Measurements from ENCODE around the gene DACT1. TPM values are rescaled to one million over a fixed set of nuclear protein-coding genes. Genes with fewer than 3 reads are reported as not detected.
A peak's percentile ranks its signal among the peaks of the same experiment; 100 is the strongest.

DACT1 gene
- total and polyA plus RNA-seq, 8 donors: 0.69 to 7.5 (median 1.1) TPM

DNA sequence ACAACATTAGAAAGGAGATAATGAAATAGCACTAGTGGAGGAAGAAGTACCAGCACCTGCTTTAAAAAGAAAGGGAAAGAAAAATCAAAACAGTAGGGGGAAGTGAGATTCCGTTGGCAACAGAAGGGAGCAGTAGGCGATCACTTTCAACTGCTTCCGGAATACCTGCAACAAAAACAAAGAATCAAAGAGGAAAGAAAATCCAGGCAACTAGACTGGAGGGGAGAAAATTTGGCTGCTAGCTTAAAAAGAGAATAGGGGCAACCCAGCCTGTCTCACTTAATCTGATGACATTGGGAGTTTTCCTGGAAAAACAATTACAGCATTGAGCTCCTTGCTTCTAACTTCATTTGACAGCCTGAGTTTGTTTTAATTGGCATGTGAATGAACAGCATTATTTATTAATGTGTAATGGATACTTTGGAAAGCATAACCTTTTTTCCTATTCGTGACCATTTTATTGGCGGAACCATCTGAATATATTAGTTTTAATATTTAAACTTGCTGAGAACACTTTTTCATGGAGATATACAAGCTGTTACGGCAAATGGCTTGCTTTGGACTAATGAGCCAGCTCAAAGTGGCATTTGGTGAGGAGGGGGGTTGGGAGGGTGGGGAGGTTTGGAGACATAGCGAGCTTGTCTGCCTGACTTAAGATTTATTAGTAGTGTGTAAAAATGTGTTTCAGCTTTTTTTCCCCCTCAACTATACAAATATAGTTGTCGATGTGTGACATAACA is 2.5 kb upstream of the DACT1 start:
- H3K36me3 ChIP-seq: no peaks in the 10 kb centered on the region
- TF ChIP-seq CTCF (IDR thresholded peaks at IDR 0.05): no peak
- H3K9me3 ChIP-seq: no peaks in the 10 kb centered on the region
- ATAC-seq (peak in 1 of 4 donors; percentile 4), DNase-seq (no peak), FAIRE-seq (no peak)
- intact Hi-C loops (cut with DNase I): no loop called here
- H3K27me3 ChIP-seq: peaks cover 0 to 2% (median 0%) of the 10 kb centered on the region in 4 donors
- peak overlapping the region in 2 of 4 donors; percentile 27 to 55 for H3K27ac ChIP-seq
- H3K4me3 ChIP-seq: peak overlapping the region in 1 of 4 donors; percentile 1
- WGBS, 2 donors: 26 to 37% methylated on average over 8 of the region's 8 CpGs
- H3K4me1 ChIP-seq: peaks cover 7 to 16% (median 14%) of the 10 kb centered on the region in 3 donors

- 46 to 56% methylated on average over 4 of the region's 4 CpGs for WGBS, 2 donors
Measured at GRCh38 chr14:58636129-58636528, 1.6 kb upstream of the DACT1 start.

DNA sequence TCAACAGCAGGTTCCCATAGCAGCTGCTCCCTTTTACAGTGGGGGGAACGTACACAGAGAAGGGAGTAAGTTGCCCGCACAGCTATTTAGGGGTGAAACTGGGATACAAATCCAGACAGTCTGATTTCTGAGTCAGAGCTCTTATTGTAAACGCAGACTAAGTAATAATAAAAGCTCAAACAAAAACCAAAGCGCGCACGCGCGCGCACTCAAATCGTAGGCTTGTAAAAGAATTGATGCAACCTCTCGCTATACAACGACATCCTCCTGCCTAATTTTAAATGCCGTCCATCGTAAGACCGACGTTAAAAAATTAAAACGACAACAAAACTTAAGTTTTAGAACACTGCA is 747 bp upstream of the DACT1 start:
- Histone ChIP-seq H3K4me3 (peak overlapping the region; percentile 20 to 81 (median 55)), H3K4me1 (peaks cover 7 to 16% (median 14%) of the 10 kb centered on the region in 3 donors), H3K27ac (peak overlapping the region in 1 of 4 donors; percentile 58), H3K27me3 (no peaks in the 10 kb centered on the region), H3K9me3 (no peaks in the 10 kb centered on the region), H3K36me3 (no peaks in the 10 kb centered on the region)
- ATAC-seq: peak in 1 of 4 donors; percentile 4
- DNase-seq: no peak
- WGBS, 2 donors: 25 to 27% methylated on average over 17 of the region's 17 CpGs
- no peak for TF ChIP-seq CTCF (IDR thresholded peaks at IDR 0.05)
- no peak for FAIRE-seq
- intact Hi-C loops (cut with DNase I): no loop called here

More at GRCh38 chr14:58636129-58636528, 1.6 kb upstream of the DACT1 start:
- Histone ChIP-seq H3K4me3 (no peak overlapping the region), H3K27ac (no peak overlapping the region), H3K36me3 (no peaks in the 10 kb centered on the region), H3K27me3 (no peaks in the 10 kb centered on the region), H3K4me1 (peaks cover 7 to 16% (median 14%) of the 10 kb centered on the region in 3 donors), H3K9me3 (no peaks in the 10 kb centered on the region)
- intact Hi-C loops (cut with DNase I): no loop called here
- ATAC-seq (no peak), DNase-seq (no peak), FAIRE-seq (no peak)
- TF ChIP-seq CTCF (IDR thresholded peaks at IDR 0.05): no peak

DNA sequence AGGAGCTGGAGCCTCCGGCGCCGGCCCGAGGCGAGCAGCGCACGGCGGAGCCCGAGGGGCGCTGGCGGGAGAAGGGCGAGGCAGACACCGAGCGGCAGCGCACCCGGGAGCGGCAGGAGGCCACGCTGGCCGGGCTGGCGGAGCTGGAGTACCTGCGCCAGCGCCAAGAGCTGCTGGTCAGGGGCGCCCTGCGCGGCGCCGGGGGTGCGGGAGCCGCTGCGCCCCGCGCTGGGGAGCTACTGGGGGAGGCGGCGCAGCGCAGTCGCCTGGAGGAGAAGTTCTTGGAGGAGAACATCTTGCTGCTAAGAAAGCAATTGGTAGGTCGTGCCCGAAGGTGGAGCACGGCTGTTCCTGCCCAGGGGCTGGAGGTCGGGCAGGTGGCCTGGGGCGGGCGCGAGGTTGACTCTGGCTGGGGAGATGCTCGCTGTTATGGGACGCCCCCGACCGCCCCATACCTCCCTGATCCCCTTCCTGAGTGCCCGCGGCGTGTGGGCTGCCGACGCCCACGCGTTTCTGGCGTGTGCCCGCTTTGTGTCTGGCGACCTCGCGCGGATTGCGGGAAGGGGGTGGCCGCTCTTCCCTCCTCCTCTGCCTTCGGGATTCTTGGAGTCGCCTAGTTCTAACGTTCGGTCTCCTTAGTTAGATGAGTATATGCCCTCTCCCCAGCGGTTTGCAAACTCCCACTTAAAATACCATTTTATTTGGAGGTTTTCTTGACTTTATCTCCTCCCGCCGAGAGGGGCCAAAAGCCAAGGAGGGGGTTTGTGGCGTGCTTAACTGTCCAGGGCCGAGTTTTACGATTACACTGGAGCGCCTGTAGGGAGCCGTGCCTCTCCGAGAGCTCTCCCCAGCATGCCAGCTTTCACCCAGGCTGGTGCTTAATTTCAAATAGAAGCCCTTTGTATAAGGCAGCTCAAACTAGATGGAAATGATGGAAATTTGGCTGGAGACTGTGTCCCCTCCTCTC is 752 bp downstream of the DACT1 start:
- no peaks in the 10 kb centered on the region for H3K9me3 ChIP-seq
- 1% methylated on average over 73 to 75 of the region's 75 CpGs for WGBS, 2 donors
- DNase-seq: peak in 5 of 6 donors; percentile 6 to 78 (median 17)
- peak overlapping the region in 3 of 4 donors; percentile 46 to 69 (median 58) for H3K27ac ChIP-seq
- peaks cover 7 to 16% (median 14%) of the 10 kb centered on the region in 3 donors for H3K4me1 ChIP-seq
- peak; percentile 27 to 65 (median 46) for ATAC-seq
- no peak for FAIRE-seq
- TF ChIP-seq CTCF (IDR thresholded peaks at IDR 0.05): no peak
- intact Hi-C loops (cut with DNase I): no loop called here
- H3K36me3 ChIP-seq: no peaks in the 10 kb centered on the region
- peaks cover 0 to 6% (median 0%) of the 10 kb centered on the region in 4 donors for H3K27me3 ChIP-seq
- H3K4me3 ChIP-seq: peak overlapping the region; percentile 40 to 81 (median 55)
